HG03354 (cell line): ENCODE data around the gene DPYD.
A peak's percentile ranks its signal among the peaks of the same experiment; 100 is the strongest.

ENCODE experiments used
- ATAC-seq: cut with Tn5 transposase; IDR thresholded peaks from one replicate; pipeline ENCODE4 v1.9.1; 2021; ENCODE audit warnings: mild to moderate bottlenecking; ENCODE audit not compliant: unreplicated experiment, poor library complexity, severe bottlenecking

DPYD gene

GRCh38 chr1:97920832-97921571 lies at the start of gene DPYD:
Gene DPYD, minus strand, starts transcription at chr1:97921034. Its CDS starts 112 bp downstream, at chr1:97920922.
- peak; percentile 90 for ATAC-seq

- no peak for ATAC-seq
Observed at GRCh38 chr1:97960470-97960869, 39.6 kb upstream of the DPYD start.

GRCh38 chr1:97947695-97948094 lies 26.9 kb upstream of the DPYD start:
- no peak for ATAC-seq

GRCh38 chr1:97943354-97943753 lies 22.5 kb upstream of the DPYD start:
- no peak for ATAC-seq

GRCh38 chr1:97942161-97943123 lies 21.6 kb upstream of the DPYD start:
- no peak for ATAC-seq

- ATAC-seq, result no peak
Observed at GRCh38 chr1:97938285-97938642, 17.4 kb upstream of the DPYD start.

- ATAC-seq, result no peak
Observed at GRCh38 chr1:97936976-97937375, 16.1 kb upstream of the DPYD start.

- ATAC-seq, result no peak
Observed at GRCh38 chr1:97934491-97934890, 13.7 kb upstream of the DPYD start.

- ATAC-seq, result no peak
Observed at GRCh38 chr1:97929874-97930851, 9.3 kb upstream of the DPYD start.

- ATAC-seq, result no peak
Observed at GRCh38 chr1:97926017-97926708, 5.3 kb upstream of the DPYD start.

GRCh38 chr1:97925151-97925550 lies 4.3 kb upstream of the DPYD start:
- ATAC-seq, result no peak

GRCh38 chr1:97923811-97924210 lies 3.0 kb upstream of the DPYD start:
- no peak for ATAC-seq

GRCh38 chr1:97920276-97920831 lies 480 bp downstream of the DPYD start:
- ATAC-seq, result no peak

GRCh38 chr1:97919585-97920261 lies 1.1 kb downstream of the DPYD start:
- ATAC-seq, result no peak

- no peak for ATAC-seq
Observed at GRCh38 chr1:97918961-97919360, 1.9 kb downstream of the DPYD start.

- no peak for ATAC-seq
Observed at GRCh38 chr1:97913506-97914139, 7.2 kb downstream of the DPYD start.

GRCh38 chr1:97911266-97912215 lies 9.3 kb downstream of the DPYD start:
- ATAC-seq, result no peak
